ENCODE results near the gene TLE1. TPM values are rescaled to one million over a fixed set of nuclear protein-coding genes. Genes with fewer than 3 reads are reported as not detected.

TLE1 gene
- total RNA-seq, 6 experiments from 2014 or later = 6.7 to 15.3 (median 13.0) TPM

- TF ChIP-seq CTCF (IDR thresholded peaks at IDR 0.05) = no peak
- Mint-ChIP-seq H3K4me1 (ENCODE audit: low read depth) (peaks cover 49% of the 10 kb centered on the region), H3K27ac (peak overlapping the region; percentile 49), H3K4me3 (no peak overlapping the region), H3K36me3 (ENCODE audit: low read depth) (peaks cover 4% of the 10 kb centered on the region), H3K9me3 (no peaks in the 10 kb centered on the region), H3K27me3 (ENCODE audit: insufficient read depth) (peaks cover 6% of the 10 kb centered on the region)
- peak; percentile 46 for DNase-seq
Measured at GRCh38 chr9:81626511-81626910, 62.8 kb downstream of the TLE1 start.

GRCh38 chr9:81625969-81626368 lies 63.4 kb downstream of the TLE1 start:
- Mint-ChIP-seq H3K9me3 (no peaks in the 10 kb centered on the region), H3K36me3 (ENCODE audit: low read depth) (peaks cover 4% of the 10 kb centered on the region), H3K4me1 (ENCODE audit: low read depth) (peaks cover 45% of the 10 kb centered on the region), H3K4me3 (no peak overlapping the region), H3K27me3 (ENCODE audit: insufficient read depth) (peaks cover 6% of the 10 kb centered on the region), H3K27ac (peak overlapping the region; percentile 49)
- no peak for DNase-seq
- no peak for TF ChIP-seq CTCF (IDR thresholded peaks at IDR 0.05)

GRCh38 chr9:81623778-81624177 lies 65.6 kb downstream of the TLE1 start:
- H3K4me3 Mint-ChIP-seq = no peak overlapping the region
- TF ChIP-seq CTCF (IDR thresholded peaks at IDR 0.05) = no peak
- H3K27me3 Mint-ChIP-seq (ENCODE audit: insufficient read depth) = peaks cover 6% of the 10 kb centered on the region

GRCh38 chr9:81622471-81623255 lies 66.7 kb downstream of the TLE1 start:
- no peak for DNase-seq
- no peak overlapping the region for H3K4me3 Mint-ChIP-seq

More at GRCh38 chr9:81623778-81624177, 65.6 kb downstream of the TLE1 start:
- no peak for DNase-seq
- no peaks in the 10 kb centered on the region for H3K9me3 Mint-ChIP-seq
- H3K27ac Mint-ChIP-seq = no peak overlapping the region
- peaks cover 47% of the 10 kb centered on the region for H3K4me1 Mint-ChIP-seq (ENCODE audit: low read depth)
- peaks cover 10% of the 10 kb centered on the region for H3K36me3 Mint-ChIP-seq (ENCODE audit: low read depth)

GRCh38 chr9:81621785-81622259 lies 67.5 kb downstream of the TLE1 start:
- TF ChIP-seq CTCF (IDR thresholded peaks at IDR 0.05) = no peak
- Mint-ChIP-seq H3K36me3 (ENCODE audit: low read depth) (peaks cover 10% of the 10 kb centered on the region), H3K9me3 (no peaks in the 10 kb centered on the region), H3K27ac (no peak overlapping the region), H3K4me3 (no peak overlapping the region), H3K4me1 (ENCODE audit: low read depth) (peaks cover 28% of the 10 kb centered on the region), H3K27me3 (ENCODE audit: insufficient read depth) (peaks cover 6% of the 10 kb centered on the region)
- DNase-seq = no peak

More at GRCh38 chr9:81622471-81623255, 66.7 kb downstream of the TLE1 start:
- H3K27me3 Mint-ChIP-seq (ENCODE audit: insufficient read depth) = peaks cover 6% of the 10 kb centered on the region
- H3K4me1 Mint-ChIP-seq (ENCODE audit: low read depth) = peaks cover 36% of the 10 kb centered on the region
- no peaks in the 10 kb centered on the region for H3K9me3 Mint-ChIP-seq
- peaks cover 10% of the 10 kb centered on the region for H3K36me3 Mint-ChIP-seq (ENCODE audit: low read depth)
- no peak for TF ChIP-seq CTCF (IDR thresholded peaks at IDR 0.05)
- H3K27ac Mint-ChIP-seq = no peak overlapping the region
